Lower leg skin (tissue), 3 donors: ENCODE measurements around the gene TAAR1.

Source experiments
- CTCF ChIP-seq, 3 donors: fragments of 450-650 bp; IDR thresholded peaks; one replicate each; pipeline ENCODE4 v1.5.1; 2016; ENCODE audit warnings: antibody characterized with exemption in 3 of 3, mild to moderate bottlenecking in 3 of 3, moderate library complexity in 2 of 3
- POLR2A ChIP-seq, 2 donors: fragments of 450-650 bp; IDR thresholded peaks; one replicate each; pipeline ENCODE4 v1.6.1; 2016 to 2017; ENCODE audit warnings: antibody characterized with exemption in 2 of 2, mild to moderate bottlenecking in 1 of 2, moderate library complexity in 1 of 2

GRCh38 chr6:132661906-132662305 is 2.9 kb upstream of the TAAR1 start:
- TF ChIP-seq CTCF (IDR thresholded peaks at IDR 0.05) (no peak), POLR2A (IDR thresholded peaks at IDR 0.05) (no peak)
